ENCODE measurements around the gene ZNF483. TPM values are rescaled to one million over a fixed set of nuclear protein-coding genes. Genes with fewer than 3 reads are reported as not detected.

The ZNF483 gene
- total RNA-seq, 1 donor, result 2.6 TPM

GRCh38 chr9:111599092-111599954 is 74.3 kb downstream of the ZNF483 start, which contains the start of gene PTGR1:
TSS of gene PTGR1 (minus strand) at chr9:111599647. CDS start at chr9:111597422, 2,225 bp downstream.
- DNase-seq (ENCODE audit: low read depth), result peak; percentile 86
- no peak for TF ChIP-seq CTCF (IDR thresholded peaks at IDR 0.05; ENCODE audit: insufficient read depth, low read length)

GRCh38 chr9:111599955-111600343 is 75.0 kb downstream of the ZNF483 start:
- peak overlapping the region; percentile 73 for H3K4me3 ChIP-seq (ENCODE audit: low read depth, low read length)

More at GRCh38 chr9:111599092-111599954, 74.3 kb downstream of the ZNF483 start, which contains the start of gene PTGR1:
- H3K4me3 ChIP-seq (ENCODE audit: low read depth, low read length), result peak within 1 kb of the TSS; percentile 73

GRCh38 chr9:111601237-111602018 is 76.4 kb downstream of the ZNF483 start:
- H3K4me3 ChIP-seq (ENCODE audit: low read depth, low read length), result no peak overlapping the region
- no peak for TF ChIP-seq CTCF (IDR thresholded peaks at IDR 0.05; ENCODE audit: insufficient read depth, low read length)
- peak; percentile 83 for DNase-seq (ENCODE audit: low read depth)

More at GRCh38 chr9:111599955-111600343, 75.0 kb downstream of the ZNF483 start:
- no peak for DNase-seq (ENCODE audit: low read depth)
- TF ChIP-seq CTCF (IDR thresholded peaks at IDR 0.05; ENCODE audit: insufficient read depth, low read length), result no peak

- no peak for DNase-seq (ENCODE audit: low read depth)
- H3K4me3 ChIP-seq (ENCODE audit: low read depth, low read length), result no peak overlapping the region
- TF ChIP-seq CTCF (IDR thresholded peaks at IDR 0.05; ENCODE audit: insufficient read depth, low read length), result no peak
Measured at GRCh38 chr9:111603041-111603440, 78.1 kb downstream of the ZNF483 start.

- TF ChIP-seq CTCF (IDR thresholded peaks at IDR 0.05; ENCODE audit: insufficient read depth, low read length), result no peak
Measured at GRCh38 chr9:111604054-111604615, 79.2 kb downstream of the ZNF483 start.

GRCh38 chr9:111605041-111605559 is 80.1 kb downstream of the ZNF483 start:
- TF ChIP-seq CTCF (IDR thresholded peaks at IDR 0.05; ENCODE audit: insufficient read depth, low read length), result no peak
- H3K4me3 ChIP-seq (ENCODE audit: low read depth, low read length), result no peak overlapping the region
- no peak for DNase-seq (ENCODE audit: low read depth)

More at GRCh38 chr9:111604054-111604615, 79.2 kb downstream of the ZNF483 start:
- H3K4me3 ChIP-seq (ENCODE audit: low read depth, low read length), result no peak overlapping the region
- no peak for DNase-seq (ENCODE audit: low read depth)
